ENCODE data around the gene RFT1. TPM values are rescaled to one million over a fixed set of nuclear protein-coding genes. Genes with fewer than 3 reads are reported as not detected.
A peak's percentile ranks its signal among the peaks of the same experiment; 100 is the strongest.

The RFT1 gene
- total RNA-seq, 4 donors from 2014 or later, result 12.0 to 18.6 (median 14.6) TPM

- 86 to 95% methylated on average over 2 of the region's 2 CpGs for WGBS, 2 donors
- no peaks in the 10 kb centered on the region for H3K9me3 ChIP-seq
These were observed 78.3 kb downstream of the RFT1 start for GRCh38 chr3:53051929-53052328.

GRCh38 chr3:53049987-53050386, 80.2 kb downstream of the RFT1 start:
- H3K9me3 ChIP-seq, result no peaks in the 10 kb centered on the region
- H3K4me3 ChIP-seq, result no peak overlapping the region
- peaks cover 0 to 11% (median 0%) of the 10 kb centered on the region in 4 donors for H3K4me1 ChIP-seq
- H3K27me3 ChIP-seq, result no peaks in the 10 kb centered on the region
- H3K27ac ChIP-seq, result no peak overlapping the region
- 80 to 83% methylated on average over 8 of the region's 8 CpGs for WGBS, 2 donors
- TF ChIP-seq POLR2A (IDR thresholded peaks at IDR 0.05) (no peak), EP300 (IDR thresholded peaks at IDR 0.05) (no peak), CTCF (IDR thresholded peaks at IDR 0.05) (no peak)
- no peaks in the 10 kb centered on the region for H3K36me3 ChIP-seq
- DNase-seq (ENCODE audit: low spot score in 2 of 2), result no peak

More at GRCh38 chr3:53051929-53052328, 78.3 kb downstream of the RFT1 start:
- Histone ChIP-seq H3K27me3 (no peaks in the 10 kb centered on the region), H3K4me1 (peaks cover 0 to 4% (median 0%) of the 10 kb centered on the region in 4 donors), H3K36me3 (no peaks in the 10 kb centered on the region), H3K4me3 (no peak overlapping the region), H3K27ac (no peak overlapping the region)
- TF ChIP-seq CTCF (IDR thresholded peaks at IDR 0.05), result no peak
- TF ChIP-seq EP300 (IDR thresholded peaks at IDR 0.05), result no peak
- no peak for TF ChIP-seq POLR2A (IDR thresholded peaks at IDR 0.05)
- DNase-seq (ENCODE audit: low spot score in 2 of 2), result no peak

GRCh38 chr3:53046171-53047170, 83.8 kb downstream of the RFT1 start:
- peak in 4 of 5 experiments; percentile 31 to 60 (median 54) for TF ChIP-seq CTCF (IDR thresholded peaks at IDR 0.05)
- no peak for TF ChIP-seq EP300 (IDR thresholded peaks at IDR 0.05)
- peak overlapping the region; percentile 54 to 94 (median 78) for H3K4me3 ChIP-seq
- no peaks in the 10 kb centered on the region for H3K9me3 ChIP-seq
- peak overlapping the region; percentile 78 to 96 (median 83) for H3K27ac ChIP-seq
- no peaks in the 10 kb centered on the region for H3K36me3 ChIP-seq
- H3K4me1 ChIP-seq, result peaks cover 0 to 27% (median 4%) of the 10 kb centered on the region in 4 donors
- WGBS, 2 donors, result 5 to 8% methylated on average over 52 to 74 of the region's 113 CpGs
- H3K27me3 ChIP-seq, result no peaks in the 10 kb centered on the region
- DNase-seq (ENCODE audit: low spot score in 2 of 2), result peak; percentile 20 to 30

- no peak for TF ChIP-seq CTCF (IDR thresholded peaks at IDR 0.05)
- Histone ChIP-seq H3K36me3 (no peaks in the 10 kb centered on the region), H3K27ac (peak within 1 kb of the TSS; percentile 82 to 96 (median 94))
These were observed 84.6 kb downstream of the RFT1 start, which contains the start of gene SFMBT1 for GRCh38 chr3:53045518-53046170. Gene SFMBT1 (minus strand): TSS chr3:53046073. CDS start chr3:52969128, 76,945 bp downstream.

More at GRCh38 chr3:53045518-53046170, 84.6 kb downstream of the RFT1 start, which contains the start of gene SFMBT1:
- Histone ChIP-seq H3K27me3 (no peaks in the 10 kb centered on the region), H3K4me1 (peaks cover 0 to 27% (median 4%) of the 10 kb centered on the region in 4 donors), H3K9me3 (no peaks in the 10 kb centered on the region), H3K4me3 (peak within 1 kb of the TSS; percentile 69 to 94 (median 78))
- WGBS, 2 donors, result 0 to 1% methylated on average over 66 to 96 of the region's 117 CpGs
- peak; percentile 19 to 20 for DNase-seq (ENCODE audit: low spot score in 2 of 2)
